ENCODE measurements around the gene FAM222A. TPM values are rescaled to one million over a fixed set of nuclear protein-coding genes. Genes with fewer than 3 reads are reported as not detected.

Gene FAM222A
- polyA plus RNA-seq, 1 donor from 2014 or later, result 8.5 TPM

GRCh38 chr12:109818253-109818652 lies 104.6 kb downstream of the FAM222A start:
- Histone ChIP-seq H2AFZ (ENCODE audit: low read depth, low read length) (no peak overlapping the region), H3K9me2 (ENCODE audit: insufficient read depth, low read length) (no peaks in the 10 kb centered on the region), H3K4me2 (ENCODE audit: low read length) (no peak overlapping the region), H3K9me3 (ENCODE audit: low read length) (no peaks in the 10 kb centered on the region), H3K79me2 (replicated peaks; ENCODE audit: insufficient read depth, low read length) (no peaks in the 10 kb centered on the region), H3K4me3 (ENCODE audit: low read length) (no peak overlapping the region), H3K27ac (ENCODE audit: low read length) (no peak overlapping the region), H3K36me3 (ENCODE audit: insufficient read depth, low read length) (no peaks in the 10 kb centered on the region), H4K20me1 (ENCODE audit: insufficient read depth) (no peaks in the 10 kb centered on the region), H3K27me3 (ENCODE audit: insufficient read depth, low read depth, low read length) (no peaks in the 10 kb centered on the region), H3K9ac (ENCODE audit: low read length) (no peak overlapping the region), H3F3A (ENCODE audit: insufficient read depth, low read length, poor library complexity, severe bottlenecking) (no peaks in the 10 kb centered on the region)
- no peak for TF ChIP-seq CTCF (IDR thresholded peaks at IDR 0.05; ENCODE audit: poor library complexity, severe bottlenecking)

GRCh38 chr12:109818905-109819500 lies 105.4 kb downstream of the FAM222A start:
- Histone ChIP-seq H3K4me3 (ENCODE audit: low read length) (no peak overlapping the region), H3K9ac (ENCODE audit: low read length) (no peak overlapping the region), H3K4me2 (ENCODE audit: low read length) (no peak overlapping the region), H3K27me3 (ENCODE audit: insufficient read depth, low read depth, low read length) (no peaks in the 10 kb centered on the region), H3K27ac (ENCODE audit: low read length) (no peak overlapping the region), H3K9me3 (ENCODE audit: low read length) (no peaks in the 10 kb centered on the region), H4K20me1 (ENCODE audit: insufficient read depth) (no peaks in the 10 kb centered on the region), H3K9me2 (ENCODE audit: insufficient read depth, low read length) (no peaks in the 10 kb centered on the region), H3K36me3 (ENCODE audit: insufficient read depth, low read length) (no peaks in the 10 kb centered on the region), H2AFZ (ENCODE audit: low read depth, low read length) (no peak overlapping the region), H3F3A (ENCODE audit: insufficient read depth, low read length, poor library complexity, severe bottlenecking) (no peaks in the 10 kb centered on the region), H3K79me2 (replicated peaks; ENCODE audit: insufficient read depth, low read length) (no peaks in the 10 kb centered on the region)
- TF ChIP-seq TAF1 (IDR thresholded peaks at IDR 0.05; ENCODE audit: low read depth), result no peak
- no peak for TF ChIP-seq RAD21 (conservative IDR thresholded peaks at IDR 0.05)
- no peak for TF ChIP-seq MXI1 (conservative IDR thresholded peaks at IDR 0.05; ENCODE audit: poor library complexity, severe bottlenecking)
- no peak for TF ChIP-seq EP300 (conservative IDR thresholded peaks at IDR 0.05; ENCODE audit: poor library complexity, severe bottlenecking)
- TF ChIP-seq SMC3 (conservative IDR thresholded peaks at IDR 0.05; ENCODE audit: poor library complexity), result no peak
- TF ChIP-seq POLR2AphosphoS5 (IDR thresholded peaks at IDR 0.05), result no peak
- no peak for TF ChIP-seq CTCF (IDR thresholded peaks at IDR 0.05; ENCODE audit: poor library complexity, severe bottlenecking)
- TF ChIP-seq REST (IDR thresholded peaks at IDR 0.05; ENCODE audit: borderline replicate concordance), result no peak
- no peak for TF ChIP-seq EZH2 (IDR thresholded peaks at IDR 0.05; ENCODE audit: borderline replicate concordance, insufficient read depth, low read length, poor library complexity, severe bottlenecking)

Other genes starting within 250 kb of the FAM222A start
- gene KCTD10, start 236.5 kb upstream of the FAM222A start, polyA plus RNA-seq, result 69.4 and 69.9 TPM in 2 replicates
- 21.7 and 22.6 TPM in 2 replicates for gene UBE3B, start 236.2 kb upstream of the FAM222A start, polyA plus RNA-seq
- 43.2 and 52.6 TPM in 2 replicates for gene MMAB, start 140.3 kb upstream of the FAM222A start, polyA plus RNA-seq
- gene MVK, start 140.0 kb upstream of the FAM222A start, polyA plus RNA-seq, result 45.7 and 65.5 TPM in 2 replicates
- gene TRPV4, start 119.6 kb downstream of the FAM222A start, polyA plus RNA-seq, result not detected in 2 replicates
- 18.7 and 25.0 TPM in 2 replicates for gene GLTP, start 166.7 kb downstream of the FAM222A start, polyA plus RNA-seq
- 10.0 and 12.8 TPM in 2 replicates for gene TCHP, start 186.4 kb downstream of the FAM222A start, polyA plus RNA-seq

Measured in neural cell (in vitro differentiated cells).